ENCODE data around the gene HDDC3.

- TF ChIP-seq EZH2phosphoT487 (IDR thresholded peaks at IDR 0.05; ENCODE audit: insufficient read depth, low read depth): no peak
- TF ChIP-seq EZH2 (IDR thresholded peaks at IDR 0.05; ENCODE audit: insufficient read depth, poor library complexity, severe bottlenecking): no peak
Measured at GRCh38 chr15:90902840-90903732, 29.3 kb downstream of the HDDC3 start, which contains the start of gene MAN2A2.
